Measurements from ENCODE around the gene NABP1.

NABP1 gene

GRCh38 chr2:191653667-191654391 lies 24.1 kb upstream of the NABP1 start:
- no peak overlapping the region for H3K4me2 ChIP-seq (ENCODE audit: low read length)
- H3K36me3 ChIP-seq (ENCODE audit: control insufficient read depth, insufficient read depth, low read length) = no peaks in the 10 kb centered on the region
- no peak overlapping the region for H3K23ac ChIP-seq (ENCODE audit: low read length)
- WGBS (ENCODE audit: extremely low coverage, insufficient coverage, low lambda C conversion rate) = no CpG with 5 or more reads among the region's 5 CpGs
- H4K5ac ChIP-seq (ENCODE audit: low read length) = no peak overlapping the region
- H3K27me3 ChIP-seq (ENCODE audit: insufficient read depth, low read length, poor library complexity) = no peaks in the 10 kb centered on the region
- no peak overlapping the region for H3K4ac ChIP-seq (ENCODE audit: low read depth, low read length)
- H2BK5ac ChIP-seq (ENCODE audit: low read length) = no peak overlapping the region
- H3K9ac ChIP-seq (ENCODE audit: low read length) = no peak overlapping the region
- H3K18ac ChIP-seq (ENCODE audit: low read length) = no peak overlapping the region
- H3K4me3 ChIP-seq (ENCODE audit: low read length) = no peak overlapping the region
- H4K8ac ChIP-seq (ENCODE audit: low read depth, low read length) = no peak overlapping the region
- no peak for DNase-seq
- H2BK15ac ChIP-seq (replicated peaks; ENCODE audit: low read depth) = no peak overlapping the region
- H3K4me1 ChIP-seq (ENCODE audit: control insufficient read depth, low read depth, low read length) = no peaks in the 10 kb centered on the region
- no peaks in the 10 kb centered on the region for H3K79me2 ChIP-seq (ENCODE audit: control insufficient read depth, insufficient read depth, low read length)
- H3K79me1 ChIP-seq (ENCODE audit: low read length) = no peaks in the 10 kb centered on the region
- no peak overlapping the region for H2BK120ac ChIP-seq (ENCODE audit: low read depth, low read length)
- H2AK5ac ChIP-seq (ENCODE audit: low read length) = no peak overlapping the region
- no peak overlapping the region for H3K27ac ChIP-seq (ENCODE audit: low read depth, low read length)
- no peak overlapping the region for H3K56ac ChIP-seq (ENCODE audit: low read length)

- Histone ChIP-seq H3K27me3 (ENCODE audit: insufficient read depth, low read length, poor library complexity) (no peaks in the 10 kb centered on the region), H2BK5ac (ENCODE audit: low read length) (no peak overlapping the region), H3K23ac (ENCODE audit: low read length) (no peak overlapping the region), H3K79me2 (ENCODE audit: control insufficient read depth, insufficient read depth, low read length) (no peaks in the 10 kb centered on the region), H4K5ac (ENCODE audit: low read length) (no peak overlapping the region), H3K4ac (ENCODE audit: low read depth, low read length) (no peak overlapping the region), H3K4me3 (ENCODE audit: low read length) (no peak overlapping the region), H3K79me1 (ENCODE audit: low read length) (no peaks in the 10 kb centered on the region), H3K56ac (ENCODE audit: low read length) (no peak overlapping the region), H3K4me2 (ENCODE audit: low read length) (no peak overlapping the region), H3K4me1 (ENCODE audit: control insufficient read depth, low read depth, low read length) (no peaks in the 10 kb centered on the region), H2AK5ac (ENCODE audit: low read length) (no peak overlapping the region), H2BK15ac (replicated peaks; ENCODE audit: low read depth) (no peak overlapping the region), H3K9ac (ENCODE audit: low read length) (no peak overlapping the region), H3K36me3 (ENCODE audit: control insufficient read depth, insufficient read depth, low read length) (no peaks in the 10 kb centered on the region), H3K27ac (ENCODE audit: low read depth, low read length) (no peak overlapping the region), H4K8ac (ENCODE audit: low read depth, low read length) (no peak overlapping the region), H3K18ac (ENCODE audit: low read length) (no peak overlapping the region), H2BK120ac (ENCODE audit: low read depth, low read length) (no peak overlapping the region)
- no peak for DNase-seq
These were observed 21.5 kb upstream of the NABP1 start for GRCh38 chr2:191656391-191656790.

GRCh38 chr2:191656792-191657191 lies 21.1 kb upstream of the NABP1 start:
- Histone ChIP-seq H3K4ac (ENCODE audit: low read depth, low read length) (no peak overlapping the region), H3K18ac (ENCODE audit: low read length) (no peak overlapping the region), H3K4me1 (ENCODE audit: control insufficient read depth, low read depth, low read length) (no peaks in the 10 kb centered on the region), H2BK120ac (ENCODE audit: low read depth, low read length) (no peak overlapping the region), H3K27me3 (ENCODE audit: insufficient read depth, low read length, poor library complexity) (no peaks in the 10 kb centered on the region), H3K79me2 (ENCODE audit: control insufficient read depth, insufficient read depth, low read length) (no peaks in the 10 kb centered on the region), H4K8ac (ENCODE audit: low read depth, low read length) (no peak overlapping the region), H3K23ac (ENCODE audit: low read length) (no peak overlapping the region), H3K9ac (ENCODE audit: low read length) (no peak overlapping the region), H3K56ac (ENCODE audit: low read length) (no peak overlapping the region), H3K79me1 (ENCODE audit: low read length) (no peaks in the 10 kb centered on the region), H2AK5ac (ENCODE audit: low read length) (no peak overlapping the region), H3K36me3 (ENCODE audit: control insufficient read depth, insufficient read depth, low read length) (no peaks in the 10 kb centered on the region), H3K4me3 (ENCODE audit: low read length) (no peak overlapping the region), H3K4me2 (ENCODE audit: low read length) (no peak overlapping the region), H2BK15ac (replicated peaks; ENCODE audit: low read depth) (no peak overlapping the region), H3K27ac (ENCODE audit: low read depth, low read length) (no peak overlapping the region), H2BK5ac (ENCODE audit: low read length) (no peak overlapping the region), H4K5ac (ENCODE audit: low read length) (no peak overlapping the region)
- DNase-seq = no peak

- Histone ChIP-seq H3K18ac (ENCODE audit: low read length) (no peak overlapping the region), H2BK15ac (replicated peaks; ENCODE audit: low read depth) (no peak overlapping the region), H3K79me2 (ENCODE audit: control insufficient read depth, insufficient read depth, low read length) (no peaks in the 10 kb centered on the region), H3K27me3 (ENCODE audit: insufficient read depth, low read length, poor library complexity) (no peaks in the 10 kb centered on the region), H4K8ac (ENCODE audit: low read depth, low read length) (no peak overlapping the region), H3K23ac (ENCODE audit: low read length) (no peak overlapping the region), H4K5ac (ENCODE audit: low read length) (no peak overlapping the region), H2AK5ac (ENCODE audit: low read length) (no peak overlapping the region), H2BK120ac (ENCODE audit: low read depth, low read length) (no peak overlapping the region), H3K79me1 (ENCODE audit: low read length) (no peaks in the 10 kb centered on the region), H3K4me2 (ENCODE audit: low read length) (no peak overlapping the region), H3K56ac (ENCODE audit: low read length) (no peak overlapping the region), H2BK5ac (ENCODE audit: low read length) (no peak overlapping the region), H3K4me1 (ENCODE audit: control insufficient read depth, low read depth, low read length) (no peaks in the 10 kb centered on the region), H3K36me3 (ENCODE audit: control insufficient read depth, insufficient read depth, low read length) (no peaks in the 10 kb centered on the region), H3K27ac (ENCODE audit: low read depth, low read length) (no peak overlapping the region), H3K4ac (ENCODE audit: low read depth, low read length) (no peak overlapping the region), H3K4me3 (ENCODE audit: low read length) (no peak overlapping the region), H3K9ac (ENCODE audit: low read length) (no peak overlapping the region)
- no peak for DNase-seq
These were observed 20.0 kb upstream of the NABP1 start for GRCh38 chr2:191657977-191658376.

- H2BK15ac ChIP-seq (replicated peaks; ENCODE audit: low read depth) = no peak overlapping the region
- H3K79me1 ChIP-seq (ENCODE audit: low read length) = no peaks in the 10 kb centered on the region
- DNase-seq = no peak
- no peaks in the 10 kb centered on the region for H3K4me1 ChIP-seq (ENCODE audit: control insufficient read depth, low read depth, low read length)
- no peak overlapping the region for H3K4me3 ChIP-seq (ENCODE audit: low read length)
- no peak overlapping the region for H3K18ac ChIP-seq (ENCODE audit: low read length)
- no peaks in the 10 kb centered on the region for H3K36me3 ChIP-seq (ENCODE audit: control insufficient read depth, insufficient read depth, low read length)
- H2BK120ac ChIP-seq (ENCODE audit: low read depth, low read length) = no peak overlapping the region
- H3K27ac ChIP-seq (ENCODE audit: low read depth, low read length) = no peak overlapping the region
- no peaks in the 10 kb centered on the region for H3K27me3 ChIP-seq (ENCODE audit: insufficient read depth, low read length, poor library complexity)
- H3K79me2 ChIP-seq (ENCODE audit: control insufficient read depth, insufficient read depth, low read length) = no peaks in the 10 kb centered on the region
- H2AK5ac ChIP-seq (ENCODE audit: low read length) = no peak overlapping the region
- H2BK5ac ChIP-seq (ENCODE audit: low read length) = no peak overlapping the region
- H3K23ac ChIP-seq (ENCODE audit: low read length) = no peak overlapping the region
- no peak overlapping the region for H3K4ac ChIP-seq (ENCODE audit: low read depth, low read length)
- no peak overlapping the region for H4K5ac ChIP-seq (ENCODE audit: low read length)
- H3K56ac ChIP-seq (ENCODE audit: low read length) = no peak overlapping the region
- H3K9ac ChIP-seq (ENCODE audit: low read length) = no peak overlapping the region
- H3K4me2 ChIP-seq (ENCODE audit: low read length) = no peak overlapping the region
- H4K8ac ChIP-seq (ENCODE audit: low read depth, low read length) = no peak overlapping the region
These were observed 18.7 kb upstream of the NABP1 start for GRCh38 chr2:191659198-191659597.

DNA sequence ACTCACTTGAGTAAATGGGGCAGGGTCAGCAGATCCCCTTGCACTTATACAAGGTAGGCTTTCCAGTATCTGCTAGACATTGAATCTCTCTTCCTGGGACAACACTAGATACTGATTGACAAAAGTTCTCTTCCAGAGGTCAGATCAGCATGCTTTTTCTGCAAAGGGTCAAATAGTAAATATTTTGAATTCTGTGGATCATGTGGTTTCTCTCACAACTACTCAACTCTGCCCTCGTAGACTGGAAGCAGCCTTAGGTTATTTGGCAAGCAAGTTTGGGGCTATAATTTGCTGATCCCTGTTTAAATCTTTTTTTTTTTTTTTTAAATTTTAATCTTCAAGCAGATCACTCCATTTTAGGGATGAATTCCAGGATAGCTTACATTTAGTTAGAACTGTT lies 17.4 kb upstream of the NABP1 start:
- Histone ChIP-seq H3K4me1 (ENCODE audit: control insufficient read depth, low read depth, low read length) (no peaks in the 10 kb centered on the region), H2AK5ac (ENCODE audit: low read length) (no peak overlapping the region), H3K4ac (ENCODE audit: low read depth, low read length) (no peak overlapping the region), H4K5ac (ENCODE audit: low read length) (no peak overlapping the region), H3K79me1 (ENCODE audit: low read length) (no peaks in the 10 kb centered on the region), H3K27ac (ENCODE audit: low read depth, low read length) (no peak overlapping the region), H3K36me3 (ENCODE audit: control insufficient read depth, insufficient read depth, low read length) (no peaks in the 10 kb centered on the region), H3K23ac (ENCODE audit: low read length) (no peak overlapping the region), H2BK5ac (ENCODE audit: low read length) (no peak overlapping the region), H3K4me3 (ENCODE audit: low read length) (no peak overlapping the region), H4K8ac (ENCODE audit: low read depth, low read length) (no peak overlapping the region), H3K18ac (ENCODE audit: low read length) (no peak overlapping the region), H3K4me2 (ENCODE audit: low read length) (no peak overlapping the region), H3K27me3 (ENCODE audit: insufficient read depth, low read length, poor library complexity) (no peaks in the 10 kb centered on the region), H3K56ac (ENCODE audit: low read length) (no peak overlapping the region), H2BK120ac (ENCODE audit: low read depth, low read length) (no peak overlapping the region), H3K9ac (ENCODE audit: low read length) (no peak overlapping the region), H3K79me2 (ENCODE audit: control insufficient read depth, insufficient read depth, low read length) (no peaks in the 10 kb centered on the region), H2BK15ac (replicated peaks; ENCODE audit: low read depth) (no peak overlapping the region)
- WGBS (ENCODE audit: extremely low coverage, insufficient coverage, low lambda C conversion rate) = no CpG with 5 or more reads among the region's 1 CpG
- DNase-seq = no peak
